ENCODE measurements around the gene MAP2. TPM values are rescaled to one million over a fixed set of nuclear protein-coding genes. Genes with fewer than 3 reads are reported as not detected.
A peak's percentile ranks its signal among the peaks of the same experiment; 100 is the strongest.

Gene MAP2
- total RNA-seq, 6 experiments from 2014 or later: 1.0 to 2.0 (median 1.6) TPM

DNA sequence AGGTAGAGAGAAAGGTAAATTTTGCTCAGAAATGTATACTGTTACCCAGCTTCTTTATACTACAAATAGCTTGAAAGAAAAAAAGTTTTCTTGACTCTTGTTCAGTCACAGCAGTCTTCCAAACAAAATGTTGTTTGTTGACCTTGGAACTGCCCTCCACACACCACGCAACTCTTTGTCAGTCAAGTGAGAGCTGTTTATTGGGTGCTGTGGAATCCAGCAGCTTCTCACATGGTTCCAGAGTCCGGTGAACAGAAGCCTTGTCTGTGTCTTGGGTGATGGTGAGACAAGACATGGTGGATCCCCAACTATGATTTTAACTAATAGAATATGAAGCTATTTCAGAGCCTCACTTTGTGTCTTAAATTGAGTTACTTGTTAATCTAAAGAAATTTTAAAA lies 112.5 kb downstream of the MAP2 start:
- no peak for DNase-seq
- no peaks in the 10 kb centered on the region for H3K4me1 Mint-ChIP-seq (ENCODE audit: low read depth)
- no peaks in the 10 kb centered on the region for H3K36me3 Mint-ChIP-seq (ENCODE audit: low read depth)
- H3K9me3 Mint-ChIP-seq: no peaks in the 10 kb centered on the region
- H3K4me3 Mint-ChIP-seq: no peak overlapping the region
- TF ChIP-seq, protein P1, sequence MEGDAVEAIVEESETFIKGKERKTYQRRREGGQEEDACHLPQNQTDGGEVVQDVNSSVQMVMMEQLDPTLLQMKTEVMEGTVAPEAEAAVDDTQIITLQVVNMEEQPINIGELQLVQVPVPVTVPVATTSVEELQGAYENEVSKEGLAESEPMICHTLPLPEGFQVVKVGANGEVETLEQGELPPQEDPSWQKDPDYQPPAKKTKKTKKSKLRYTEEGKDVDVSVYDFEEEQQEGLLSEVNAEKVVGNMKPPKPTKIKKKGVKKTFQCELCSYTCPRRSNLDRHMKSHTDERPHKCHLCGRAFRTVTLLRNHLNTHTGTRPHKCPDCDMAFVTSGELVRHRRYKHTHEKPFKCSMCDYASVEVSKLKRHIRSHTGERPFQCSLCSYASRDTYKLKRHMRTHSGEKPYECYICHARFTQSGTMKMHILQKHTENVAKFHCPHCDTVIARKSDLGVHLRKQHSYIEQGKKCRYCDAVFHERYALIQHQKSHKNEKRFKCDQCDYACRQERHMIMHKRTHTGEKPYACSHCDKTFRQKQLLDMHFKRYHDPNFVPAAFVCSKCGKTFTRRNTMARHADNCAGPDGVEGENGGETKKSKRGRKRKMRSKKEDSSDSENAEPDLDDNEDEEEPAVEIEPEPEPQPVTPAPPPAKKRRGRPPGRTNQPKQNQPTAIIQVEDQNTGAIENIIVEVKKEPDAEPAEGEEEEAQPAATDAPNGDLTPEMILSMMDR (IDR thresholded peaks at IDR 0.05): no peak
- no peaks in the 10 kb centered on the region; the same call in 1 of the 2 replicates for H3K27me3 Mint-ChIP-seq (ENCODE audit: insufficient read depth)
- no peak overlapping the region for H3K27ac Mint-ChIP-seq

- Mint-ChIP-seq H3K4me1 (ENCODE audit: low read depth) (peaks cover 8% of the 10 kb centered on the region), H3K27me3 (ENCODE audit: insufficient read depth) (no peaks in the 10 kb centered on the region), H3K27ac (no peak overlapping the region), H3K4me3 (no peak overlapping the region), H3K9me3 (no peaks in the 10 kb centered on the region), H3K36me3 (ENCODE audit: low read depth) (no peaks in the 10 kb centered on the region)
- DNase-seq: no peak
- TF ChIP-seq, protein P1 (IDR thresholded peaks at IDR 0.05): no peak
Observed at GRCh38 chr2:209547726-209548125, 123.9 kb downstream of the MAP2 start.

- no peaks in the 10 kb centered on the region for H3K9me3 Mint-ChIP-seq
- peaks cover 8% of the 10 kb centered on the region for H3K4me1 Mint-ChIP-seq (ENCODE audit: low read depth)
- TF ChIP-seq, protein P1 (IDR thresholded peaks at IDR 0.05): no peak
- H3K27ac Mint-ChIP-seq: no peak overlapping the region
- H3K27me3 Mint-ChIP-seq (ENCODE audit: insufficient read depth): no peaks in the 10 kb centered on the region
- no peak for DNase-seq
- no peak overlapping the region for H3K4me3 Mint-ChIP-seq
- no peaks in the 10 kb centered on the region for H3K36me3 Mint-ChIP-seq (ENCODE audit: low read depth)
Observed at GRCh38 chr2:209549589-209549988, 125.7 kb downstream of the MAP2 start.

GRCh38 chr2:209553913-209554312 lies 130.1 kb downstream of the MAP2 start:
- no peaks in the 10 kb centered on the region for H3K27me3 Mint-ChIP-seq (ENCODE audit: insufficient read depth)
- TF ChIP-seq, protein P1 (IDR thresholded peaks at IDR 0.05): no peak
- H3K4me1 Mint-ChIP-seq (ENCODE audit: low read depth): no peaks in the 10 kb centered on the region
- DNase-seq: no peak
- H3K4me3 Mint-ChIP-seq: no peak overlapping the region
- no peaks in the 10 kb centered on the region for H3K9me3 Mint-ChIP-seq
- no peak overlapping the region for H3K27ac Mint-ChIP-seq
- H3K36me3 Mint-ChIP-seq (ENCODE audit: low read depth): no peaks in the 10 kb centered on the region

GRCh38 chr2:209556354-209556961 lies 132.6 kb downstream of the MAP2 start:
- TF ChIP-seq, protein P1 (IDR thresholded peaks at IDR 0.05): peak; percentile 76
- Mint-ChIP-seq H3K27me3 (ENCODE audit: insufficient read depth) (no peaks in the 10 kb centered on the region), H3K36me3 (ENCODE audit: low read depth) (no peaks in the 10 kb centered on the region), H3K4me3 (no peak overlapping the region), H3K27ac (no peak overlapping the region), H3K4me1 (ENCODE audit: low read depth) (no peaks in the 10 kb centered on the region), H3K9me3 (no peaks in the 10 kb centered on the region)
- peak; percentile 39 for DNase-seq

Measured in HFFc6 (cell line).